GM19324 (cell line): Measurements from ENCODE around the gene RRM2.

Experiments
- ATAC-seq: cut with Tn5 transposase; IDR thresholded peaks from one replicate; pipeline ENCODE4 v1.9.1; 2021; ENCODE audit warnings: mild to moderate bottlenecking, moderate library complexity; ENCODE audit not compliant: unreplicated experiment, low FRiP score

The RRM2 gene

DNA sequence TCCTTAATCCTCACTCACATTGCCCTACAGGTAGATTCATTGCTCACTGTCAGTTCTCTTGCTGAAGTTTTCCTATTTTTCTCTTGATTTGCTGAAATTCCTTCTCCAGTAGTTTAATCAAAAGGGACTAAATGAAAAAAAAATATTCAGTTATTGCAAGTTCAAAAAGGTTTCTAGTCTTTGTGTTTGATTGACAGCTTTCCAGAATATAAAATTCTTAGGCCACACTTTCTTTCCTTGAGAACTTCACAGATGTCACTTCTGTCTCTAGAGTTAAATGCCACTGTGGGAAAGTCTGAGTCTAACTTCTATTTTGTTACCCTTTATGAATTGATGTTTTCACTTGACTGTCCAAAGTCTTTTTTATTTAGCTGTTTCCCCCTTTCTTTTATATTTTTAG lies 25.7 kb downstream of the RRM2 start:
- no peak for ATAC-seq

DNA sequence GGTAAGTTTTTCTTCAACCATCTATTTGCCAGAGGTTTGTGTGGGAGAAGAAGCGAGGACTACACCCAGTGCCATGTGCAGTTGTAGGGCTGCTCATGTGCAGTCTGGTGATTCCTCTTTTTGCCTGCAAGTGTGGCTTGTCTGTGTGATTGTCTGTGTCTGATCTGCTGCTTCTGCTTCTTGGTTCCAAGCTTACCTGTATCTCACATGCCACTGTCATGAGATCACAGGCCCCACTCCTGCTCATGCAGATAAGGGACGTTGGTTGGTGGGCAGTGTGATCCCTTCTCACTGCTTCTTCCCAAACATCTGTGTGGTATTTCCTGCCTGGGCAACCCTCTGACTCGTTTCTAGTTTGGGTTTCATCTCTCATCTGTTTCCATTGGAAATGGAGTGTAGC lies 27.1 kb downstream of the RRM2 start:
- no peak for ATAC-seq

DNA sequence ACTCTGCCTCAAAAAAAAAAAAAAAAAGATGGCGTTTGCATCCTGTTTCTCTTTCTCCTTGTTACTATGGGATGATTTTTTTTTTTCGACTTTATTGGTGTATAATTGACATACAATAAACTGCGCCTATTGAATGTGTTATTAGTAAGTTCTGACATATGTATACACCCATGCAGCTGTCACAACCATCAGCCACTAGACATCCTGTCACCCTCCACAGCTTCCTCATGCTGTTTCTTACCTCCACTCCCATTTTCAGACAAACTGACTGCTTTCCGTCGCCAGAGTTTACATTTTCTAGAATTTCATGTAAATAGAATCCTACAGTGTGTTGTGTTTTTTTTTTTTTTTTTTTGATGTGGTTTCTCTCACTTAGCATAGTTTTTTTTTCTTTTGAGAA lies 27.9 kb downstream of the RRM2 start:
- ATAC-seq = no peak

DNA sequence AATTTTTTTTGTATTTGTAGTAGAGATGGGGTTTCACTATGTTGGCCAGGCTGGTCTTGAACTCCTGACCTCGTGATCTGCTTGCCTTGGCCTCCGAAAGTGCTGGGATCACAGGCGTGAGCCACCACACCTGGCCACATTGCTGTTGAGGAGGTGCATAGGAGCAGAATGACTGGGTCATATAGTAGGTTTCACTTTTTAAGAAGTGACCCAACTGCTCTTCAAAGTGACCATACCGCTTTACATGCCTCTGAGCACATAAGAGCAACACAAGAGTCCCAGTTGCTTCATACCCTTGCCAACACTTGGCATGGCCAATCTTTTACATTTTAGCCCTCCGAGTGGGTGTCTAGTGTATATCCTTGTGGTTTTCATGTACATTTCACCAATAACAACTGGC lies 28.9 kb downstream of the RRM2 start:
- ATAC-seq = no peak

DNA sequence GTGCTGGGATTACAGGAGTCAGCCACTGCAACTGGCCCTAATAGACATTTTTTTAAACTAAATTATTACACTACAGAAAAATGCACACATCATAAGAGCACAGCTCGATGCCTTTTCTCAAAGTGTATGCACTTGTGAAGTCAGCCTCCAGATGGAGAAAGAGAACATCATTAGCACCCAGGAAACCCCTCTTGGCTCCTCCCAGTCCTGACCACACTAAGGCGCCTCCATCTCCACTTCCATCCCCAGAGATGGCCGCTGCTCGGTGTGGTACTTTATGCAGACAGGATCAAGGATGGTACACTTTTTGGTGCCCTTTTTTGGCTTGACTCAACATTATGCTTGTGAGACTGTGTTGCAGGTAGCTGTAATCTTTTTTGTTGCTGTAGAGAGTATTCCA lies 34.8 kb downstream of the RRM2 start:
- ATAC-seq = no peak

DNA sequence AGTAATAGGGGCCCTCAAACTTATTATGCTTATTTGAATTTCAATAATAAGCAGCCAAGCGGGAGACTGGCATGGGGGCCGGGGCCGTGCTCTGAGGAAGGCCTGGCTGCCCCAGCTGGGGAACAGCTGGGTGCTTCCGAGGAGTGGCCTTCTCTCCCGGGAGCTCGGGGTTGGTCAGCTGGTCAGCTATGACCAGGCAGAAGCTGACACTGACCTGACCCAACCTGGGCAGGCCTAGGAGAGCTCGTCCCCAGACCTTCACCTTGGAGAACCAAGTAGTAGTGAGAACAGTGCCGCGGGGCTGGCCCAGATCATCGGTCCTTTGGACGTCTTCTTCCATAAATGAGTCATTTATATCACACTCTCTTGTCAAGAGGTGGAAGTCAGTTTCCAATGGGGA lies 36.1 kb downstream of the RRM2 start:
- no peak for ATAC-seq

DNA sequence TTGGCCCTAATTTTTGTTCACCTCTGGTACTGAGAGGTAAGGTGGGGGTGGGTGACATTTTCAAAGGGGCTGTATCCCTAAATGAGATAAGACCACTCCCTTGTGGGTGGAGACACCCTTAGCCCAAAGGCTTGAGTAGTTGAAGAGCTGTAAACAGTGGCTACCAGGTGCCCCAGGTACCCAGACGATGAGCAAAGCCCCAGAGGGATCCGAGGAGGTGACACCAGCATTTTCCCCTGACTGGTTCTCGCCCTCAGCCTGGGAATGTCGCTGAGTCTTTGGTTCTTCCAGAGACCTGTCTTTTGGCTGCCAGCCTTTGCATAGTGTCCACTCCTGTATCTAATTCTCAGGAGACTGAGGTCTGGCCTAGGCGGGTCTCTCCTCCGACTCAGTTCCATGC lies 36.5 kb downstream of the RRM2 start:
- ATAC-seq = no peak

DNA sequence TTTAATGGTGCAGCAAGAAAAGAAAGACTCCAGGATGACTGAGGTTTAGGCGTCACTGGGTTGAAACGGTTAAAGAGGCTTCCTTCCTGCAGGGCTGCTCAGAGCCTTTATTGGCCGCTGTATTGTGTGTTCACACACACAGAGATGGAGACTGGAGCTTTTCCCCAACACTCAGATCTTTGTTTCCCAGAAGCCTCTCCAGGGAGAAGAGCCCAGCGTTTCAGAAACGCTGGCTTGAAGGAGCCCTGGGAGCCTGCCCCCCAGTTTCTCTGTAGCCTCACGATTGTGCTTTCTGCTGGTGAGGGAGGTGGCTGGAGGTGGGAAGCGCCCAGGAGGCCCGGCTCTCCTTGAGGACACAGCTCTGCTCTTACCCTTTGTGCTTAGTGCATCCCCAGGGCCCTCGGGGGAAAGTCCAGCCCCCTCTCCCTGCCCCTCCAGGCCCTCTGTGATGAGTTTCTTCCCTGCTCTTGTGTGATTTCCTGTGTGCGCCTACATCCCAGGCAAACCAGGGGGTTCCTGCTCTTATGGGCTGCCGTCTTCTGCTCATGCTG lies 37.1 kb downstream of the RRM2 start:
- no peak for ATAC-seq

DNA sequence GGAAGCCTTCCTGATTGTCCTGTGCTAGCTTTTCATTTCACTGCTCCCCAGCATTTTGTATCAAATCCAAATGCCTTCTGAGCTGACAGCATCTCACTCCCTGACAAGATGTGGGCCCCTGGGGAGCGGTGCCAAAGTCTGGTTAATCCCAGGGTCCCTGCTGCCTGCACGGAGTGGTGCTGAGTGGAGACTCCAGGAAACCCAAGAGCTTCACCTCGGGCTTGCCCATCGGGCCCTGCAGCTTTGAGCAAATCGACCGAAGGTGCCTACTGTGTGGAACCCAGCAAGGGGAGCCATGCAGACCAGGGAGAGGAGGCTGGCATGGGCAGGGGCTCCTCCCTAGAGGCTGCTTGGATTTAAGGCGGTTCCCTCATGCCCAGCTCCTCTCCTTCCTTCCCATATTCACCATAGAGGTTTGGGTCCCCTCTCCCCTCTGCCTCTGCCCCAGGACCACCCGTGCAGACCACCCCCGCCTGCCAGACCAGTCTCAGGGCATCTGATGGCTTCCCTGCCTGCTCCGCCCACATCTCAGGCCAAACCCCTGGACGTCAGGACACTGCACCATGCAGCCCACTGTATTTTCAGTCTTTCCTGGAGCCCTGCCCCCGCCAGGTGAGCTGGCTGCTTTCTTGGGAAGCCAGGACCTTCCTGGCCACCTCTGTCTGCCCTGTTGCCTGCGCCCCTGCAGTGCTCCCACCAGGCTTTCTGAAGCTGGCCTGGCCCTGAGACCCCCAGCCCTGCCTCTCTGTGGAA lies 37.8 kb downstream of the RRM2 start:
- ATAC-seq = no peak

DNA sequence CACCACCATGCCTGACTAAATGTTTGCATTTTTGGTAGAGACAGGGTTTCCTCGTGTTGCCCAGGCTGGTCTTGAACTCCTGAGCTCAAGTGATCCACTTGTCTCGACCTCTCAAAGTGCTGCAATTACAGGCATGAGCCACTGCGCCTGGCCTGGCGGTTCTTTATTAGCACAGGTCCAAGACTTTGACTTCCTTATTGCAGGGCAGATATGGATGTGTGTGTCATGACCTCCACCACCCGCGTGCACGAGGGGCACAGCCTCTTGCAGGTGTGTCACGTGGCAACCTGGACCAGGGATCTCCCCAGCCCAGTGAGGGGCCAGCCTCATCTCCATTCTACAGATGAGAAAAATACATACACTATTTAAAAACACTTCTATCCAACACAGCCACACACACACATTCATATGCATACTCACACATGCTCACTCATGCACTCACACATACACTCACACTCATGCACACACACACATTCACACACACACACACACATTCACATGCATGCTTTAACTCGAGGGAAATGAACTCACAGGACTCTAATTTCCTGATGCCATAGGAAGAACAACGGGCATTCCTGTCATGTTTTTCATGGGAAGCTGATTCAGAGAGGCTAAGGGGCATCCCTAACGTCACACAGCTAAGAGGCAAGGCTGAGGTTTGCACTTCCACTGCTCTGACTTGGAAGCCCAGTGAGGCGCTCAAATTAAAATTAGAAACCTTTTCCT lies 38.8 kb downstream of the RRM2 start:
- ATAC-seq = no peak

DNA sequence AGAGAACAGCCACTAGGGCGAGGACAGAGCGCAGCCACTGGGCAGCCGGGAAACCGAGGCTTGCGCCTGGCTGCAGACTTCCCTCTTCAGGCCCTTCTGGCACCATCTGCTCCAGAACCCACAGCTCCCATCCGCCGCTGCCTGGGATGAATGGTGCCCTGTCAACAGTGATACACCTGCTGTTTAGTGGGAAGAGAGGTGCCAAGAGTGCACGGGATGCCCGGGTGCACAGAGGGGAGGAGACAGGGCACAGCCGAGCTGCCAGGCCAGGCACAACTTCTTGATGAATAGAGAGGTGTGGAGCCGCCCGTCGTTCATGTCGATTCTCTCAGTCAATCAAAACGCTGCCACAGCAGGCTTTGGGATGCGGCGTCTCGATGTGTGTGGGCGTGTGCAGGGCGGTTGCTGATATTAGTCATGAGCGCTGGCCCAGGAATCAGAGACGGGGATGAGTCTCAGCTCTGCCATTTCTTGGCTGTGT lies 39.5 kb downstream of the RRM2 start:
- ATAC-seq = no peak

DNA sequence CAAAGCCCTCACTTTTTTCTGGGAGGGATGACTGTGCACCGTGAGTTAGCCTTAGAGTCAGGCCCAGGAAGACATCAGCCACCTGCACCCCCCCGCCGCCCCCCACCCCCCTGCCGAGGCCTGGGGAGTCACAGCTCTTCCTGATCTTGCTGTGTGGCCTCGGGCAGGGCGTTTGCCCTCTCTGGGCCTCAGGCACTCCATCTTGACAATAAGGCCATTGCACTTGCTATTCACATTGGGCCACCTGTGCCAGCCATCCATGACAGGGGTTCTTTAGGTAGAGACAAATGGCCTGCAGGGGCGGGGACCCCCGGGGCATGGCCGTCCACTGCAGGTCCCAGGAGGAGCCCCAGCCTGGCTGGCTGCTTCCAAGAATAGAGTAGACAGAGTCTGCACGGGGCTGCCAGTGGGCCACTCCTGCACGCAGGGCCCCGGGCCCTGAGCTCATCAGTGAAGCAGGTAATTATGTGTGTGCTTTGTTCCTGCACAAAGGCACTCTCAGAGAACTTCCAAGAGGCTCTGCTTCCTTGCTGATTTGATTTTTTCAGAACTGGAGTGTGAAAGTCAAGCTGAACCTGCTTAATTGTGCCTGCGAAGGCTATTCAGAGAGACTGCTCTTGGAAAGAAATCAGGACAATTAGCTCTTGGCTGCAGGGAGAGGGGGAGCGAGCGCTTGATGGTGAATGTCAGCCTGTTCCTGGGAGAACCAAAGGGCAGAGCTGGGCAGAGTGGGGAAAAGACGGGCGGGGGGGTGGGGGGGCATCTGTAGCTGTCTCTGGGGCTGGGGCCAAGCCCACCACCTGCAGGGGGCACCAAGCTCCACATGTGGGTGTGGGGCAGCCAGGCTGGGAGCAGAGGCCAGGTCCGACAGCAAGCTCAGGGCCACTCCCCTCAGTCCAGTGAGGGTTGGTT lies 40.3 kb downstream of the RRM2 start:
- ATAC-seq = no peak

DNA sequence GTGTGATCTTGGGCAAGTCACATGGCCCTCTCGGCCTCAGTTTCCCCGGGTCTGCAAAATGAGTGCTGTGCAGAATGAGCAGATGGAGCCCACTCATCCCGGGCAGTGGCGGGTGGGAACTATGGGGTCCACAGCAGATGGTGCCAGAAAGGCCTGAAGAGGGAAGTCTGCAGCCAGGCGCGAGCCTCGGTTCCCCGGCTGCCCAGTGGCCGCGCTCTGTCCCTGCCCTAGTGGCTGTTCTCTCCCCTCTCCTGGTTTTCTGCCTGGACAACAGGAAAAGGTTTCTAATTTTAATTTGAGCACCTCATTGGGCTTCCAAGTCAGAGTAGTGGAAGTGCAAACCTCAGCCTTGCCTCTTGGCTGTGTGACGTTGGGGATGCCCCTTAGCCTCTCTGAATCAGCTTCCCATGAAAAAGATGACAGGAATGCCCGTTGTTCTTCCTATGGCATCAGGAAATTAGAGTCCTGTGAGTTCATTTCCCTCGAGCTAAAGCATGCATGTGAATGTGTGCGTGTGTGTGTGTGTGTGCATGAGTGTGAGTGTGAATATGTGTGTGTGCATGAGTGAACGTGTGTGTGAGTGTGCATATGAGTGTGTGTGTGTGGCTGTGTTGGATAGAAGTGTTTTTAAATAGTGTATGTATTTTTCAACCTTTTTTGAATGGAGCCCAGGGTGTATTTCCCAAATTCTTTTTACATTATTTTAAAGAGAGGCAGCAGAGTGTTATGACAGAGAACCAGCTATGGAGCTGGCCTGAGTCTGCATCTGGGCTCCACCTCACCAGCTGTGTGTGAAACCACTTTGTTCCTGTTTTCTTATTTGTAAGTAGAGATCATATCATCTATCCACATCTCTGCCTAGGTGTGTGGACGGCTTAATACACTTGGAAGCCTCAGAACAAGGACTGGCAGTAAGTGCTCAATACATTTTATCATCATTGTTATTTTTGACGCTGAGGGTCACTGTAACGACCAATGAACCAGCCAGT lies 41.3 kb downstream of the RRM2 start:
- no peak for ATAC-seq

DNA sequence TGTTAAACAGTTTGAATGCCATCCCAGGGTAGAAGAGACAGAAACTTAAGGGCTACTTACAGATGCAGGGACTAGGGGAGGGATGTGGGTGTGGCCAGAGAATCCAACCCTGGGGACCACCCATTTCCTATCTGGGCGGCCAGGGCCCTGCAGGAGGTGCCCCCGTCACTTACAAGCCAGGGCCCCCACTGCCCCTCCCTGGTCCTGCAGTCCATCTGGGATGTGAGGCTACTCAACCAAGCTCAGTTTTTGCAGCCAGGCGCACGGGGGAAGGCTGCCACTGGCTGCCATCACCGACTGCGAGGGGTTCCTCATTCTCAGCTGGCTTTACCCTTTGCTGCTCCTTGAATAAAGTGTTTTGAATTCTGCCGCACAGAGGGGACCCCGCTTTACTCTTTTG lies 42.1 kb downstream of the RRM2 start:
- no peak for ATAC-seq

DNA sequence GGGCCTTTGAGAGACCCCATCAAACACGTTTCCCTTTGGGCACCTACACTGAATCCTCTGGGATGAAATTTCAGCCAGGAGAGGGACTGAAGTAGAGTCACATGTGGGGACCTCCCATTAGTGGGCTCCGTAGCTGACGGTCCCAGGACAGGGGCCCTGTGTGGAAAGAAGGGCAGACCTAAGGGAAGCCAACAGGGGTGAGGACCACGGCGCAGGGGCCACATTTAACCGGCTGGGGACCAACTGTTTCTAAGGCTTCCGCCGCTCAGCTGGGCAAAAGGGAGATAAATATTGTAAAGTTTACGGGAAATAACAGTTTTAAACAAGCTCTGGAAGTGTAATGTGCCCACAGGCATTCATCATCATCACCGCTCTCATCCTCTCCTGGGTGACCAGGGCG lies 42.7 kb downstream of the RRM2 start:
- ATAC-seq = no peak

DNA sequence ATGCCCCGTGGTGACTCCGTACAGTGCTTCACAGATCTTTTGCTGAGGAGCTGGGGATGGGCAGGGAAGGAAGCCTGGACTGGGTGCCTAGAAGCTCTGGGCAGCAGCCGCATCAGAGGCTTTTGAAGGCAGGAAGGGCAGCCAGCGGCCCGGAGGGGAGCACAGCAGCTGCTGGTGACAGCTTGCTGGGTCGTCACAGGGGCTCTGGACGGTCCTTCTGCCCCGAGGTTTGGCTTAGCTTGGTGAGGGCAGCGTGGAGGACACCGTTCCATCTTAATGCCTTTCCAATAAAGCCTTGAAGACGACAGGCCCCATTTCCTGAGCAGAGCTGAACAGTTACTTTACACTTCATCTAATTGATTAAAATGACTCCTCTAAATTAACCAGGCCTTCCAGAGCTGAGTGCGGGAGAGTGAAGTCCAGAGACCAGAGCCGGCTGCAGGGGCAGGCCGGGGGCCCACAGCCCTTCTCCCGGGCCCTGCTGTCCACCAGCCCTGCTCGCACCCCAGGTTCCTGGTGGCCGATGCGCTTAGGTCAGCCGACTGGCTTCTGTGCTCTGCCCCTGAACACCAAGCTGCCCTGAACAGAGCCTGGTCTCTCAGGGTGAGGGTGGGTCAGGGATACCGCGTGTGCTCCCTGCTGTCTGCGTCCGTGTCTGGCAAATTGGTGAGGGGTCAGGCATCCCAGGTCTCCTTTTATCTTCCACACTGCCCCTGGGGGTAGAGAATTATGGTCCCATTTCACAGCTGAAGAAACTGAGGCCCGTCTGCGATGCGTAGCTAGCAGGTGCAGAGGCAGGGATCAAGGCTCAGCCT lies 43.5 kb downstream of the RRM2 start:
- no peak for ATAC-seq

DNA sequence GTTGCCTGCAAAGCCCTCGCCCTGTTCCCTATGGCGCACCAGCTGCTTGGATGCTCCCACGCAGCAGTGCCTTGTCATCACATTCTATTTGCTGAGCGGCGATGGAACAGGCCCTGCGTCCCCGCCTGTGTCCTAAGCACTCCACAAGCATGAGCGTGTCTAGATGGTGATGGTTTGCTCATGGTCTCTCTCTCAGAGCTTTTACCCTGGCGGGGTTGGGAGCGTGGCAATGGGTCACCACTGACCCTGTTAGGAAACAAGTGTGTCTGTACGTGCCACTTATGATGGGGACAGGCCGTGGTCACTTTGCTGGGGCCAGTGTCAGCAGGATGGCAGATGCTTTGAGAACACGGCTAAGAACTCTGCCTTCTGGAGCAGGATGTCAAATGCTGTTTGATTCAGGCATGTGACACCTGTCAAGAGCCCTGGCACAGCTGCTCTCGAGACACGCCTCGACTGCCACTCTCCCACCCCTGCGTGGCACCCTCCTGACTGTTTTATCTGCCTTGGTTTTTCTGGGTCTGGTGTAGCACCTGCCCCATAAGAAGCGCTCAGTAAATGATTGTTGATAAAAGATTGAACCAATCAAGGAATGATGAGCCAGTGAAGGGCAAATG lies 44.2 kb downstream of the RRM2 start:
- ATAC-seq = no peak

DNA sequence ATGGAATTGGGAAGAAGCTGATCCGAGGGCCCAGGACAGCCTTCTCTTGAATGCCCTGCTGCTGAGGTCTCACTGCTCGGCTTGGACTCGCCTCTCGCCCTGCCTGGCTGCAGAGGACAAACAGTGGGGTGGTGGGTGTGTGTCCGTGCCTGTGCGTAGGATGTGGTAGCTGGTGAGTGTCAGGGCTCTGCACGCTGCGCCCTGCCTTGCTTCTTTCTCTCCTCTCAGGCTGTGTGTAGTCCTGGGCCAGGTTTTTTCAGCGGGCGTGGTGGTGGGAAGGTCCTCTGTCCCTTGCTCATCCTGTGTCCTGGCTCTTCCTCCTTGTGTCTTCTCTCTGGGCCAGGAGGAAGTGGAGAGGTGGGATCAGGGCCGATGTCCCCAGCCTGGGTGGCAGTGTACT lies 44.8 kb downstream of the RRM2 start:
- ATAC-seq = no peak
